IPS-18c (cell line): ENCODE data around the gene VILL.
"Not testable (repeated sequence)": the region's sequence is repeated elsewhere in the genome, so short reads cannot be mapped to it uniquely, and the experiment has no call there.

Experiments
- H3K4me3 ChIP-seq: 2 replicates; pipeline ENCODE4 v1.7.0; 2013; ENCODE audit warnings: low read depth, mild to moderate bottlenecking, low read length, moderate library complexity; ENCODE audit not compliant: insufficient read depth
- H3K9me3 ChIP-seq: one replicate; pipeline ENCODE4 v1.6.1; 2013; ENCODE audit warnings: mild to moderate bottlenecking, low read length, moderate library complexity; ENCODE audit not compliant: control insufficient read depth, insufficient read depth

Gene VILL

GRCh38 chr3:37974121-37975083 is 16.2 kb upstream of the VILL start:
- H3K9me3 ChIP-seq = no peaks in the 10 kb centered on the region
- H3K4me3 ChIP-seq = no peak overlapping the region

DNA sequence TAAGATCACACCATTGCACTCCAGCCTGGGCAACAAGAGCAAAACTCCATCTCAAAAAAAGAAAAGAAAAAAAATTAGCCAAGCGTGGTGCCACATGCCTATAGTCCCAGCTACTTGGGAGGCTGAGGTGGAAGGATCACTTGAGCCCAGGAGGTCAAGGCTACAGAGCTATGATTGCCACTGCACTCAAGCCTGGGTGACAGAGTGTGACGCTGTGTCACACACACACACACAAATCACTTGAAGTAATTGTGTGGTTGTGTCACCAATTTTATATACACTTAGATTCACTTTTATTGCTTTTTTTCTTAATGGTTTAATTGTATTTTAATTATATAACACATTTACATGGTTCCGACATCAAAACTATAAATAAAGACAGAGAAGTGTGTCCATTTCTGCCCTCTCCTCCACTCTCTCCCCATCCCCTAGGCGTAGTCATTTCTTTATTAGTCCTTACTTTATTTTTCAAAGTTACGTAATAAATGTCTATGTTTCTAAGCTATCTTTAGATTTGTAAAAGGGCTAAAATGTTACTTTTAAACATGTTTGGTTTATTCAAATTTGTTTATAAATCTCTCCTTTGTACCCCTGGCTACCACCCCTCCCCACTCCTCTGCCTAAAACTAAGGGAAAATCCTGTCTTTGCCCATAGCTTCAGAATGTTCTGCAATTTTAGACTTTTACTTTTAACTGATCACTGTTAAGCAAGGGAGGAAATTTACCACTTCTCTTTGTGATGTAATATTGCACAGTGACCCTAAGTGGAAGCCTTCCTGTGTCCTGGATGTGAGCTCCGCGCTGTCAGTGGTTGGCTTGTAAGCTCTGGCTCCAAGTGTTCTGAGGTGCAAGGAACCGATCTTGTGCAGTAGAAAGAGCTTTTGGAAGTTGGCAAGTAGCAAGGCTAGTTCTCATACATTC is 10.8 kb upstream of the VILL start:
- H3K9me3 ChIP-seq = no peaks in the 10 kb centered on the region
- H3K4me3 ChIP-seq = no peak overlapping the region

- Histone ChIP-seq H3K9me3 (no peaks in the 10 kb centered on the region), H3K4me3 (no peak overlapping the region)
Measured at GRCh38 chr3:37980462-37981347, 9.9 kb upstream of the VILL start.

- H3K9me3 ChIP-seq = no peaks in the 10 kb centered on the region
- H3K4me3 ChIP-seq = no peak overlapping the region
Measured at GRCh38 chr3:37981348-37981664, 9.3 kb upstream of the VILL start.

DNA sequence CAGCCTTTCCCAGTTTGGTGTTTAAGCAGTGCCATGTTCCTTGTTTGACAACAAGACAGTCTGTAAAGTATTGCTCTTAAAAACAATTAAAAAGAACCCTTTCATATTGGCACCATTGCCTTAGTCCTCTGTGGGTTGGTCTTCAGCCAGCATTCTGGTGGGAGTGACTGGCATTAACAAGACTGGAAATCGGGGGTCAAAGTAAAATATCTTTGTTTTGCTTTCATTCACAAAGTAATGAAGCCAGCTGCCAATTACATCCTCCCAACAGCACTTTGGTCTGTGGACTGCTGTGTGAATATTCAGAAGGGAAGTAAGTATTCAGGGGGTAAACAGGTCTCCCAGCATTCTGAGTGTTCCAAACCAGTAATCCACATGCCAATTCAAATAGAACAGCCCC is 8.3 kb upstream of the VILL start:
- Histone ChIP-seq H3K9me3 (no peaks in the 10 kb centered on the region), H3K4me3 (no peak overlapping the region)

DNA sequence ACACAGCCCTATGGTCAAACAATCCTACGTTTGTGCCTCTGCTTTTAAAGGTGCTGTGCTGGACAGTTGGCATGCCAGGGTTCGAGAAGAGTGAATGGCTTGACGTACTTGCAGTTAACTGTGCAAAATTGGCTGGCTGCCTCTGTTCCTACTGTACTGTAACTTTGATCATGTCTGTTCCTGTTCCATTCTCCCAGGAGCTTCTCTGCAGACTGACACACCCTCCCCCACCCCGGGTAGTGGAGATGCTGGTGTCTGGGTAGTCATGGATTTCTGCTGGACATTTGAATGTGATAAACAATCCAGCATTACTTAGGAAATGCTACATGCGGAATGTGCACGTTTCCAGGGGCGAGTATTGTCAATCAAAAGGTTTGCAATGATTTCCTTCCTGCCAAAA is 6.5 kb upstream of the VILL start:
- Histone ChIP-seq H3K9me3 (no peaks in the 10 kb centered on the region), H3K4me3 (no peak overlapping the region)

- Histone ChIP-seq H3K4me3 (no peak overlapping the region), H3K9me3 (no peaks in the 10 kb centered on the region)
Measured at GRCh38 chr3:37984596-37984995, 6.0 kb upstream of the VILL start.

DNA sequence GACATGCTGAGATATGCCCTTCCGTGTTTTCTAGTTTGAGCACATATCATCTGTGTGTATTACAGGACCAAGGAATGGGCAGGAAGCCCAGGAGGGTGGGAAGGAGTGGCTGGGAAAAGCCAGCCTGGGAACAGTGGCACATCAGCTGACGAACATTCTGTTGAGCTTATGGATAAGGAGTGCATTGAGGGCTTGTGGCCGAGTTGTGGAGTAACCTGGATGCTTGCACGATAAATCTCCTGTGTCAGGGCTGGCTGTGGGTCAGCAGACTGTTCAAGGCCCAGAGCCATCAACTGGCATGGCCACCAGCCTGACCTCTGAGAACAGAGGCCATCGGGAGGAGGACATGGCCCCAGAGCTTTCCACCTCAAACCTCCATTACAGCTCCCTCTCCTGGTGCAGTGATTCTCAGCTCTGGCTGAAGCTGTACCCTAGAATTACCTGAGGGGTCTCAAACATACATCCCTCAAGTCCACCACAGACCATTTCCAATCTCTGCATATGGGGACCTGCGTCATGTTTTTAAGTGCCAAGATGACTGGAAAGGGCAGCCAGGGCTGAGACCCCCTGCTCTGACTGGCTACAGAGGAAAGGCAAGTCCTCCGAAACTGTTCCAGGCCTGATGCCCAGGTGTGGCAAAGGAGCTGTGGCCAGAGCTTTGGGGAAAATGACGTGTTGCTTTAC is 4.8 kb upstream of the VILL start:
- no peaks in the 10 kb centered on the region for H3K9me3 ChIP-seq
- H3K4me3 ChIP-seq = no peak overlapping the region

GRCh38 chr3:37986479-37987314 is 3.9 kb upstream of the VILL start:
- H3K4me3 ChIP-seq = no peak overlapping the region

GRCh38 chr3:37987315-37987697 is 3.3 kb upstream of the VILL start:
- H3K4me3 ChIP-seq = no peak overlapping the region
- no peaks in the 10 kb centered on the region for H3K9me3 ChIP-seq

More at GRCh38 chr3:37986479-37987314, 3.9 kb upstream of the VILL start:
- H3K9me3 ChIP-seq = no peaks in the 10 kb centered on the region

- Histone ChIP-seq H3K9me3 (no peaks in the 10 kb centered on the region), H3K4me3 (no peak overlapping the region)
Measured at GRCh38 chr3:37987751-37988179, 2.8 kb upstream of the VILL start.

DNA sequence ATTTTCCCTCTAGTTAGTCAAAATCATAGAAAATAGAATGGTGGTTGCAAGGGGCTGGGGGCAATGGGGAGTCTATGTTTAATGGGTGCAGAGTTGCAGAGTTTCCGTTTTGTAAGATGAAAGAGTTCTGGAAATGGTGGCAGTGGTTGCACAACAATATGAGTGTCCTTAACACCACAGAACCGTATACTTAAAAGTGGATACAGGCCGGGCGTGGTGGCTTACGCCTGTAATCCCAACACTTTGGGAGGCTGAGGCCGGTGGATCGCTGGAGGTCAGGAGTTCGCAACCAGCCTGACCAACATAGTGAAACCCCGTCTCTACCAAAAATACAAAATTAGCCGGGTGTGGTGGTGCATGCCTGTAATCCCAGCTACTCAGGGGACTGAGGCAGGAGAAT is 2.2 kb upstream of the VILL start:
- H3K9me3 ChIP-seq, H3K4me3 ChIP-seq: not testable (repeated sequence)

DNA sequence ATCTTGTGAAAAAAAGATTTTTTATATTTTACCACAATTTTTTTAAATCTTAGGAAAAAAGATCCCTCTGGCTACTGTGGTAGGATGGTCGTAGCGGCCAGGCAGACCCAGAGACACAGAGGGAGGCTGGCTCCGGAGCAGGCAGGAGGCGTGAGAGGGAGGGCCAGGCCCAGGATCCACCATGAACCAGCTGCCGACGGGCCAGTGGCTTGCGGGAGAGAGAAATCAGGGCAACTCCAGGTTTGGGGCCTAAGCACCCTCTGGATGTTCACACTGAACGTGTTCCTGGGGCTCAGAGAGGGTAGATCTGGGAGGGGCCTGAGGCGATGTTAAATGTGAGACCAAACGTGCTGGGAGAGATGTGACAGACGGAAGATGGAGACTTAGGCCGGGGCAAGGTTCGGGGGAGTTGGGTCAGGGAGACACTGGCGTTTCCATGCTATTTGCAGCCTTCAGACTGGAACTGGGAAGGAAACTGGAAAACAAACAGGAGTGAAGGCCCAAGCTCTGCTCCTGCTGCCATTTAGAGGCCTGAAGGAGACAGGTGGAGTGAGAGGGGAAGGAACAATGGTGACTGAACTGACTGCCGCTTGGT is 1.6 kb upstream of the VILL start:
- no peak overlapping the region for H3K4me3 ChIP-seq
- no peaks in the 10 kb centered on the region for H3K9me3 ChIP-seq

GRCh38 chr3:37989821-37990480 is 635 bp upstream of the VILL start:
- Histone ChIP-seq H3K4me3 (no peak overlapping the region), H3K9me3 (no peaks in the 10 kb centered on the region)

DNA sequence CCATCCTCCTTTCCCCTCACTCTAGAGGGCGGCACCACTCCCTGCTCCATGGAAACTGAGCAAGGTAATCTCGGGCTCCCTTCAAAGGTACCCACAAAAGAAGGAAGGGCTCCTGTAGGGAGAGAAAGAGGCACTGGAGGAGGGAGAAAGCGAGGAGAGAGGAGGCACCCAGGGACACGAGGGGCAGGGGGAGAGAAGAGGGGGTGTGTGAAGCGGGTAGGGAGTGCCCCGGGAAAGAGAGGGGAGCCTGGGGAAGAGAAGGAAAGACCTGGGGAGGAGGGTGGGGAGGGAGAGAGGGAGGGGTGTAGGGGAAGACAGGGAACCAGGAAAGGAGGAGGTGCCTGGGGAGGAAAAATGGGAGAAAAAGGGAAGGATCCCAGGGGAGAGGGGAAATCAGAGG is 523 bp downstream of the VILL start:
- H3K4me3 ChIP-seq = peak overlapping the region; percentile 15; the same call in 1 of the 2 replicates
- no peaks in the 10 kb centered on the region for H3K9me3 ChIP-seq
